Tracheal epithelial cell (primary cell): Measurements from ENCODE around the gene CECR2. TPM values are rescaled to one million over a fixed set of nuclear protein-coding genes. Genes with fewer than 3 reads are reported as not detected.

ENCODE experiments used
- total RNA-seq: library from RNA; depleted of rRNA; stranded (reverse); fragments of >200 nt; gene quantifications from 2 replicates; pipeline ENCODE4 v1.2.1, GENCODE V29; 2014

Gene CECR2
- under 0.01 TPM in 1 of 2 replicates, not detected in the other for total RNA-seq

DNA sequence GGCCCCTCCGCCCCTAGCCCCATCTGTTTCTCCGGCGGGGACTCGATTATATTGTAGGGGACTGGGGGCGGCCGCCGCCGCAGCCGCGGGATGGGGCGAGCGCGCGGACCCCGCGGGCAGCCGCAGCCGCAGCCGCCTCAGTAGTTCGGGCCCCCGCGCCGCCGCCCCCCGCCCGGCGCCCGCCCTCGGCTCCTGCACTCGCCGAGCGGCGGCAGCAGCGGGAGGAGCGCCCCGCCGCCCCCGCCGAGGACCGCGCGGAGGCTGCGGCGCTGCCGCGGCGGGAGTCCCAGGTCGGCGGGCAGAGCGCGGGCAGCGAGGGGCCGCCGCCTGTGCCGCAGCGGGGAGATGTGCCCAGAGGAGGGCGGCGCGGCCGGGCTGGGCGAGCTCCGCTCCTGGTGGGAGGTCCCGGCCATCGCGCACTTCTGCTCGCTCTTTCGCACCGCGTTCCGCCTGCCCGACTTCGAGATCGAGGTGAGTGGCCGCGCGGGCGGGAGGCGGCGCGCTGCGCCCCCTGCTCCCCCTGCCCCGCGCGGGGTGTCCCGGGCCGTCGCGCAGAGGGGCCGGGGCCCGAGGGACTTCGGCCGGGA, at the start of gene CECR2:
TSS of gene CECR2 (plus strand) at position 22 of the 587 bp plus-strand sequence. CDS start at position 346, 324 bp downstream.

GRCh38 chr22:17562906-17563870, 193.9 kb downstream of the CECR2 start, which contains the start of gene SLC25A18:
Gene SLC25A18, plus strand, starts transcription at chr22:17563498. Its CDS starts 16,447 bp downstream, at chr22:17579945.

Other genes starting within 250 kb of the CECR2 start
- not detected in 2 replicates for gene TMEM121B, start 248.1 kb upstream of the CECR2 start, total RNA-seq
- gene HDHD5, start 210.2 kb upstream of the CECR2 start, total RNA-seq = 48.0 and 56.5 TPM in 2 replicates
- gene ADA2, start 150.0 kb upstream of the CECR2 start, total RNA-seq = 2.4 and 6.0 TPM in 2 replicates
- gene SLC25A18, start 194.0 kb downstream of the CECR2 start, total RNA-seq = not detected in 2 replicates